ENCODE measurements around the gene DROSHA.

DNA sequence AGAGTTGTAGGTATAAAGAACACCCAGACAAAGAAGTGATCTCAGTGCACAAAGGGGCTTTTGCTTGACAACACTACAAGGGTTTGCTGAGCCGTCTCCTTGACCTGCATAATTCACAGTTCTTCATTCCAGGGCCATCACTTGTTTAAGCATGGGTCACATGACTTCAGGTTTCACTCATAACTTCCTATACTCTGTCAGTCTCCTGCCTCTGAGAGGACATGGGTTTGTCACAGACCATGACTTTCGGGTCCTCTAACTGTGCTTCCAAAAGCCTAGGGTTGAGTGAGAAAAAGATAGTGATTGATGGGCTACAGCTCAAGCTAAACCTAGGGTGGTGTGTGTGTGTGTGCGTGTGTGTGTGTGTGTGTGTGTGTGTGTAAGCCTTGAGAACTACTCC, 172.1 kb downstream of the DROSHA start:
- TF ChIP-seq, protein P1, sequence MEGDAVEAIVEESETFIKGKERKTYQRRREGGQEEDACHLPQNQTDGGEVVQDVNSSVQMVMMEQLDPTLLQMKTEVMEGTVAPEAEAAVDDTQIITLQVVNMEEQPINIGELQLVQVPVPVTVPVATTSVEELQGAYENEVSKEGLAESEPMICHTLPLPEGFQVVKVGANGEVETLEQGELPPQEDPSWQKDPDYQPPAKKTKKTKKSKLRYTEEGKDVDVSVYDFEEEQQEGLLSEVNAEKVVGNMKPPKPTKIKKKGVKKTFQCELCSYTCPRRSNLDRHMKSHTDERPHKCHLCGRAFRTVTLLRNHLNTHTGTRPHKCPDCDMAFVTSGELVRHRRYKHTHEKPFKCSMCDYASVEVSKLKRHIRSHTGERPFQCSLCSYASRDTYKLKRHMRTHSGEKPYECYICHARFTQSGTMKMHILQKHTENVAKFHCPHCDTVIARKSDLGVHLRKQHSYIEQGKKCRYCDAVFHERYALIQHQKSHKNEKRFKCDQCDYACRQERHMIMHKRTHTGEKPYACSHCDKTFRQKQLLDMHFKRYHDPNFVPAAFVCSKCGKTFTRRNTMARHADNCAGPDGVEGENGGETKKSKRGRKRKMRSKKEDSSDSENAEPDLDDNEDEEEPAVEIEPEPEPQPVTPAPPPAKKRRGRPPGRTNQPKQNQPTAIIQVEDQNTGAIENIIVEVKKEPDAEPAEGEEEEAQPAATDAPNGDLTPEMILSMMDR (IDR thresholded peaks at IDR 0.05; ENCODE audit: poor library complexity) = no peak
- TF ChIP-seq EZH2 (IDR thresholded peaks at IDR 0.05; ENCODE audit: borderline replicate concordance) = no peak
- no peak for TF ChIP-seq EZH2phosphoT487 (IDR thresholded peaks at IDR 0.05; ENCODE audit: low read depth, severe bottlenecking, unreplicated experiment)

Data from hepatocyte (in vitro differentiated cells).